ENCODE measurements around the gene STIM1. TPM values are rescaled to one million over a fixed set of nuclear protein-coding genes. Genes with fewer than 3 reads are reported as not detected.
"Not testable (repeated sequence)": the region's sequence is repeated elsewhere in the genome, so short reads cannot be mapped to it uniquely, and the experiment has no call there.

The STIM1 gene
- total RNA-seq, 1 donor from 2014 or later = 60.7 TPM

DNA sequence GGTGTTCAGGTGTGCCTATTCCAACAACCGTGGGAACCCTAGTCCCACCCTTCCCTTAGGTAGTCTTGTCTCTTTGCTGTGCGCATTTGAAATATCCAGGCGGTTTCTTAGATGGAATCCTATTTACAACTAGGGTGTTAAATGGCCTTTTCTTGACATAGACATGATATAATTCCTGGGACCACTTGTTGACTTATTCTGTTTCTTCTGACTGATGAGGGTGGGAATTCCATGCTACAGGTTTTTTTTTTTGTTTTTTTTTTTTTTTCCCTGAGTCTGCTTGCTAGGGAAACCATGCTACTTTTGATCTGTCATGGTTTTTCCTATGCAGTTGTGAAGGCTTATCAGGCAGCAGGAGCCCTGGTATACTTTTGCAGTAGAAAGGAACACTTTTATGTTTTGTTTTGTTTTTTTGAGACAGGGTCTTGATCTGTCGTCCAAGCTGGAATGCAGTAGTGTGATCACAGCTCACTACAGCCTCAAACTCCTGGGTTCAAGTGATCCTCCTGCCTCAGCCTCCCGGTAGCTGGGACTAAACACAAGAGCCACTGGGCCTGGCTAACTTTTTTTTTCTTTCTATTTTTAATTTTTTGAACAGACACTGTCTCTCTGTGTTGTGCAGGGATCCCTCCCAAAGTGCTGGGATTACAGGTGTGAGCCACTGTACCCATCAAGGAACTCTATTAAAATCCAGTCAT, 1.5 kb downstream of the STIM1 start:
- peak overlapping the region; percentile 96 for H3K27ac ChIP-seq
- H3K4me1 ChIP-seq = peaks cover 65% of the 10 kb centered on the region

DNA sequence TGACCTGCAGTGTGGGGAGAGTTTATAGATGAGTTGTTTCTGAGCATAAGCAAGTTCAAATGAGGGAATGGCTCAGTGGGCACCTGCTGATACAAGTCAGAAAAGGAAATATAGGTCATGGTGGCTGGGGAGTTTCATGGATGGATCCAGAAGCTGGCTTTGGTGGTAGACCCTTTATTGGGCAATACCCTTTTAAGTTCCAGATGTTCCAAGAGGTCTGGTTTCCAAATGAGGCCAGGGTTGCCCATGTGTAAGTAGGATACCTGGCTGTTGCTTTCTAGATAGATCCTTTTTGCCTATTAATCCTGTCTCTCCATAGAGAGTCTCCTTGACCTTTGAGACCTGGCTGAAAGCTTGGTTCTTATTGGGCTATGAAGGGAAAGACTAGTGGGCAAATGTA, 2.2 kb downstream of the STIM1 start:
- Histone ChIP-seq H3K4me1 (peaks cover 65% of the 10 kb centered on the region), H3K27ac (no peak overlapping the region), H3K9me3 (no peaks in the 10 kb centered on the region), H3K36me3 (no peaks in the 10 kb centered on the region), H3K4me3 (peak overlapping the region; percentile 94), H3K27me3 (no peaks in the 10 kb centered on the region)
- TF ChIP-seq, protein P1, sequence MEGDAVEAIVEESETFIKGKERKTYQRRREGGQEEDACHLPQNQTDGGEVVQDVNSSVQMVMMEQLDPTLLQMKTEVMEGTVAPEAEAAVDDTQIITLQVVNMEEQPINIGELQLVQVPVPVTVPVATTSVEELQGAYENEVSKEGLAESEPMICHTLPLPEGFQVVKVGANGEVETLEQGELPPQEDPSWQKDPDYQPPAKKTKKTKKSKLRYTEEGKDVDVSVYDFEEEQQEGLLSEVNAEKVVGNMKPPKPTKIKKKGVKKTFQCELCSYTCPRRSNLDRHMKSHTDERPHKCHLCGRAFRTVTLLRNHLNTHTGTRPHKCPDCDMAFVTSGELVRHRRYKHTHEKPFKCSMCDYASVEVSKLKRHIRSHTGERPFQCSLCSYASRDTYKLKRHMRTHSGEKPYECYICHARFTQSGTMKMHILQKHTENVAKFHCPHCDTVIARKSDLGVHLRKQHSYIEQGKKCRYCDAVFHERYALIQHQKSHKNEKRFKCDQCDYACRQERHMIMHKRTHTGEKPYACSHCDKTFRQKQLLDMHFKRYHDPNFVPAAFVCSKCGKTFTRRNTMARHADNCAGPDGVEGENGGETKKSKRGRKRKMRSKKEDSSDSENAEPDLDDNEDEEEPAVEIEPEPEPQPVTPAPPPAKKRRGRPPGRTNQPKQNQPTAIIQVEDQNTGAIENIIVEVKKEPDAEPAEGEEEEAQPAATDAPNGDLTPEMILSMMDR (IDR thresholded peaks at IDR 0.05) = no peak
- DNase-seq (no peak), ATAC-seq (no peak)
- intact Hi-C loops (cut with DNase I) = loop anchor here (5.0 kb wide), 1 partner anchor 210 kb away; no protein-coding TSS in a partner anchor

More for the DNA sequence above, 1.5 kb downstream of the STIM1 start:
- no peaks in the 10 kb centered on the region for H3K36me3 ChIP-seq
- intact Hi-C loops (cut with DNase I) = loop anchor here (5.0 kb wide), 1 partner anchor 210 kb away; no protein-coding TSS in a partner anchor
- DNase-seq (no peak), ATAC-seq (no peak)
- TF ChIP-seq, protein P1 (IDR thresholded peaks at IDR 0.05) = no peak
- no peaks in the 10 kb centered on the region for H3K27me3 ChIP-seq
- H3K9me3 ChIP-seq = no peaks in the 10 kb centered on the region
- peak overlapping the region; percentile 94 for H3K4me3 ChIP-seq

- no peak for ATAC-seq
- peak overlapping the region; percentile 17 for H3K4me3 ChIP-seq
Observed at GRCh38 chr11:3859373-3859881, 4.0 kb downstream of the STIM1 start.

DNA sequence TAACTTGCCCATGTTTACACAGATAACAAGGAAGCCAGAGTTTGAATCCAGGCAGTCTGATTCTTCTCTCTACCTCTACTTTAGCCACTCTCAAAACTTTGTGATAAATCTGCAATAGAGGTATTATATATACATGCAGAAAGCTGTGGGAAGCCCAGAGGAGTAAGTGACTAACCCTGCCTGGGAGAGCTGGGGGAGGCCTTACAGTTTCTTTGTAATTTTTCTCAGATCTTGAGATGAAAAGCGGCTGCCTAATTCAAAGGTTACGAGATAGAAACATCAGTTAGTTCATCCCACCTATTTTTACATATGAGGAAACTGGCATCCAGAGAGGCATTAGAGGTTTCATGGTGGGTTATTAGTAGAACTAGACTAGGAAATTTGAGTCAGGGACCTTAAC, 4.9 kb downstream of the STIM1 start:
- Histone ChIP-seq H3K27me3 (no peaks in the 10 kb centered on the region), H3K36me3 (no peaks in the 10 kb centered on the region), H3K27ac (no peak overlapping the region), H3K4me1 (peaks cover 64% of the 10 kb centered on the region), H3K4me3 (no peak overlapping the region), H3K9me3 (no peaks in the 10 kb centered on the region)
- DNase-seq (no peak), ATAC-seq (no peak)
- intact Hi-C loops (cut with DNase I) = no loop called here
- TF ChIP-seq, protein P1 (IDR thresholded peaks at IDR 0.05) = no peak

More at GRCh38 chr11:3859373-3859881, 4.0 kb downstream of the STIM1 start:
- TF ChIP-seq, protein P1 (IDR thresholded peaks at IDR 0.05) = no peak
- Histone ChIP-seq H3K27me3 (no peaks in the 10 kb centered on the region), H3K9me3 (no peaks in the 10 kb centered on the region), H3K4me1 (peaks cover 58% of the 10 kb centered on the region), H3K36me3 (no peaks in the 10 kb centered on the region), H3K27ac (peak overlapping the region; percentile 12)
- DNase-seq = no peak
- intact Hi-C loops (cut with DNase I) = loop anchor here (5.0 kb wide), 1 partner anchor 208 kb away; no protein-coding TSS in a partner anchor

- intact Hi-C loops (cut with DNase I); DNase-seq; H3K36me3 ChIP-seq; H3K9me3 ChIP-seq; H3K27me3 ChIP-seq; H3K4me3 ChIP-seq; H3K27ac ChIP-seq: not testable (repeated sequence)
- peak; percentile 50 for ATAC-seq
- peaks cover 69% of the 10 kb centered on the region for H3K4me1 ChIP-seq
Observed at GRCh38 chr11:3860898-3861393, 5.5 kb downstream of the STIM1 start.

GRCh38 chr11:3861683-3862082, 6.2 kb downstream of the STIM1 start:
- no peak overlapping the region for H3K27ac ChIP-seq
- H3K4me1 ChIP-seq = peaks cover 74% of the 10 kb centered on the region
- no peaks in the 10 kb centered on the region for H3K9me3 ChIP-seq
- intact Hi-C loops (cut with DNase I) = no loop called here
- TF ChIP-seq, protein P1 (IDR thresholded peaks at IDR 0.05) = no peak
- no peak overlapping the region for H3K4me3 ChIP-seq
- H3K27me3 ChIP-seq = no peaks in the 10 kb centered on the region
- ATAC-seq (no peak), DNase-seq (no peak)
- no peaks in the 10 kb centered on the region for H3K36me3 ChIP-seq
